Retinal pigment epithelial cell (primary cell): ENCODE results near the gene MRPL50.

Source experiments
- DNase-seq: peaks from one replicate; pipeline ENCODE4 v3.0.0-alpha.2; 2010; ENCODE audit warnings: low read depth
- H3K4me3 ChIP-seq: 2 replicates; pipeline ENCODE4 v1.5.1; 2011; ENCODE audit warnings: mild to moderate bottlenecking, low read length, control low read depth, moderate library complexity
- TF ChIP-seq, protein P1 (sequence below): conservative IDR thresholded peaks from 2 replicates; pipeline ENCODE4 v1.5.1; 2011; ENCODE audit warnings: low read depth, low read length, control low read depth, inconsistent platforms

Gene MRPL50

DNA sequence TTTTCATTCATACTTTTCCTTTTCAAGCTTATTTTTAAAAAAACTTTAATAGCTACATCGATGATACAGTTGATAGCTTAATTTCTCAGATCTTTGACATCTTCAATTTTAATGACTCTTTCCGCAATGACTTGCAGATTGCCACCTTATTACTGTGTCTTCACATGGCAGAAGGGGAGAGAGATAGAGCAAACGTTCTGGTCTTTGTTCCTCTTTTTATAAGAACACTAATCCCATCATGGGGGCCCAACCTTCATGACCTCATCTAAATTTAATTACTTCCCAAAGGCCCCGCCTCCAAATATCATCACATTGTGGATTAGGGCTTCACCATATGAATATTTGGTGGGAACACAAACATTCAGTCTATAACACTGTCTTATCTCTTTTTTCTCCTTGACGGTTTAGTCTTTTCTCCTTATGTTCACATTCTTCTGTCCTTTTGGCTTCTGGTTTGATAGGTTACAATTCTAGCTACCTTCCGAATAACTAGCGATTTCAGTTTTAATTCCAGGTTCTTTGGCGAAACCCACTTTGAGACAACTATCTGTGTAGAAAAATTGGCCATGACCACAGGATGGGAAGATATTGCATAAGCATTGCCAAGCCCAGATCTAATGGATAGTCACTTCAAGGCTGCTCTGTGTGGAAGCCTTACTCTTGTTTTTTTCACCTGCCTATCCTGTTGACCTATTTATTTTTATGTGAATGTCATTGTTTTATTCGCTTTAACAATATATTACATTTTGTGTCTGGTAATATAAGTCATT is 5.3 kb upstream of the MRPL50 start:
- DNase-seq, result no peak
- no peak overlapping the region for H3K4me3 ChIP-seq
- TF ChIP-seq, protein P1, sequence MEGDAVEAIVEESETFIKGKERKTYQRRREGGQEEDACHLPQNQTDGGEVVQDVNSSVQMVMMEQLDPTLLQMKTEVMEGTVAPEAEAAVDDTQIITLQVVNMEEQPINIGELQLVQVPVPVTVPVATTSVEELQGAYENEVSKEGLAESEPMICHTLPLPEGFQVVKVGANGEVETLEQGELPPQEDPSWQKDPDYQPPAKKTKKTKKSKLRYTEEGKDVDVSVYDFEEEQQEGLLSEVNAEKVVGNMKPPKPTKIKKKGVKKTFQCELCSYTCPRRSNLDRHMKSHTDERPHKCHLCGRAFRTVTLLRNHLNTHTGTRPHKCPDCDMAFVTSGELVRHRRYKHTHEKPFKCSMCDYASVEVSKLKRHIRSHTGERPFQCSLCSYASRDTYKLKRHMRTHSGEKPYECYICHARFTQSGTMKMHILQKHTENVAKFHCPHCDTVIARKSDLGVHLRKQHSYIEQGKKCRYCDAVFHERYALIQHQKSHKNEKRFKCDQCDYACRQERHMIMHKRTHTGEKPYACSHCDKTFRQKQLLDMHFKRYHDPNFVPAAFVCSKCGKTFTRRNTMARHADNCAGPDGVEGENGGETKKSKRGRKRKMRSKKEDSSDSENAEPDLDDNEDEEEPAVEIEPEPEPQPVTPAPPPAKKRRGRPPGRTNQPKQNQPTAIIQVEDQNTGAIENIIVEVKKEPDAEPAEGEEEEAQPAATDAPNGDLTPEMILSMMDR, result no peak

DNA sequence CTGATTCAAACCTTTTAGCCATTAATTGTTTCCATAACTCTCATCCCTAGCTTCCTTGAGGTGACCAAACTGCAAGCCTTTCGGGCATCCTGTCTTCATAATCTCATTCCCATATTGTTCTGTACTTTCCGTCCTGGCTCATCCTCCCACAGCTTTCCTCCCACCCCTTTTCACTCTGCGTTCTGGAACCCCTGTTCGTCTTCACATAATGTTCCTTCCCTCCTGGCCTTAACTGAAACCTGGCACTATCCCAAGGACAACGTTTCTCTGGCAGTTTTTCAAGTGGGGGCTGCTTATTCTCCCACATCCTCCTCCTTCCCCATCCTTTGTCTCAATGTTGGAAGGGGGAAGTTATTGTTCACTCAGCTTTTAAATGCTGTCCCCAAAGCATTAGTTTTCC is 1.7 kb upstream of the MRPL50 start:
- H3K4me3 ChIP-seq, result peak overlapping the region; percentile 72
- TF ChIP-seq, protein P1, result no peak
- no peak for DNase-seq

DNA sequence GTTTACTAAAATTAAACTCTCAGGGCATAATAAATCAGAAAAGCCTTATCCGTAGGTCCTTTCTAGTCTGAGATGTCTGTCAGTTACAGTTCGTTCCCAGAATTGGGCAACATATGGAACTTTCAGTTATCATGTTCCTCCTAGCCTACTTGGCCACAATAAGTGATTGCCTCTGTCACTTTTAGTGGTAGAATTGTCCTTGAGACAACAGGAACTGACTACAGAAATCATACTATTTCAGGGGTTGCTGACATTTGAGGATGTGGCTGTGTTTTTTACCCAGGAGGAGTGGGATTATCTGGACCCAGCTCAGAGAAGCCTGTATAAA is 1.2 kb upstream of the MRPL50 start:
- TF ChIP-seq, protein P1, result no peak
- DNase-seq, result no peak
- H3K4me3 ChIP-seq, result peak overlapping the region; percentile 72

DNA sequence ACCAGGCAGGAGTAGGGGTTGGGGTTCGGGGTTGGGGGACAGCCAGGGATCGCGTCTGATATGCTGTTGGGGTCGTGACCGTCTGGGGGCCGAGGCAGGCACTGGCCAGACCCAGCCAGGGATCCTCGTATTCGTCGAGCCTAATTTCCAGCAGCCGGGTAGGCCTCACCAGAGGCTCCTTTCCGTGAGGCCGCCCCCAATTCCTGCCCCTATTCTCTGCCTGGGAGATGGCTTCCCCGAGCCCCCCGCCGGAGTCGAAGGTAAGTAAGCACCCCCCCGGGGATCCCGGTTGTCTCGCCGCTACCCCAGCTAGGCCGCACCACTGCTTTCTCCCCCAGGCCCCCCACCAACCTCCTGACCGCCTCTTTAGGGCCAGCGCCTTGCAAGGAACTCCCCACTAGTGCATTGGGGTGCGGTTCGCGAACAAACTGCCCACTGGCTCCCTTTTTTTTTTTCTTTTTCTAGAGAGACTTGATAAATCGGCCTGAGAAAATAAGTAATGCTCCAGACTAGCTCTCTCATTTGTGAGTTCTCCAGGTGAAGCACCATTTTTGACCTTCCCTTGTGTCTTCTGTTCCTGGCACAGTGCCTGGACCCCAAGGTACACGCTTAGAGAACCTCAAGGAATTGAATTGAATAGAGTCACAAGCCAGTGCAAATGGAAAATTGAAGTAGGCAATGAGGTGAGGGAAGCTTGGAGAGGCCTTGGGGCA is 668 bp upstream of the MRPL50 start:
- peak overlapping the region; percentile 72 for H3K4me3 ChIP-seq
- TF ChIP-seq, protein P1, result no peak
- DNase-seq, result no peak

DNA sequence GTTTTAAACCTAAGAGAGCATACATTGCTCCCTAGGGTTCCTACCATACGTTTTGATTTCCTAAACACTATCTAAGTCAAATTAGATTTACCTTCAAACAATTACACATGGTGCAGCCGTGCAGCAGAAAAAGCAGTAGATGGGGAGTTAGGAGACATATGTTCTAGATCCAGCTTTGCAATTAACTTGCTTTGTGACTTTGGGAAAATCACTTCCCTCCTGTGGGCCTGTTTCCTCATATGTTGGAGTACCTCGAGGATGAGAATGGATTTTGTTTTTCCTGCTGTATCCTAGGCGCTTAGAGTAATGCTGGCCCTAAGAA is 711 bp downstream of the MRPL50 start:
- DNase-seq, result no peak
- TF ChIP-seq, protein P1, result no peak
- H3K4me3 ChIP-seq, result peak overlapping the region; percentile 96

DNA sequence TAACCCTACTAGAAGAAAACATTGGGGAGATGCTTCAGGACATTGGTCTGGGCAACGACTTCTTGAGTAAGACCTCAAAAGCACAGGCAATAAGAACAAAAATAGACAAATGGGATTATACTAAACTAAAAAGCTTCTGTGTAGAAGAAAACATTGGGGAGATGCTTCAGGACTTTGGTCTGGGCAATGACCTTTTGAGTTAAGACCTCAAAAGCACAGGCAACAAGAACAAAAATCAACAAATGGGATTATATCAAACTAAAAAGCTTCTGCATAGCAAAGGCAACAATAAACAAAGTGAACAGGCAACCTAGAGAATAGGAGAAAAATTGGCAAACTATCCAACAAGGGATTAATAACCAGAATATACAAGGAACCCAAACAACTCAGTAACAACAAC is 3.7 kb downstream of the MRPL50 start:
- DNase-seq, result no peak
- no peak overlapping the region for H3K4me3 ChIP-seq
- TF ChIP-seq, protein P1, result no peak

DNA sequence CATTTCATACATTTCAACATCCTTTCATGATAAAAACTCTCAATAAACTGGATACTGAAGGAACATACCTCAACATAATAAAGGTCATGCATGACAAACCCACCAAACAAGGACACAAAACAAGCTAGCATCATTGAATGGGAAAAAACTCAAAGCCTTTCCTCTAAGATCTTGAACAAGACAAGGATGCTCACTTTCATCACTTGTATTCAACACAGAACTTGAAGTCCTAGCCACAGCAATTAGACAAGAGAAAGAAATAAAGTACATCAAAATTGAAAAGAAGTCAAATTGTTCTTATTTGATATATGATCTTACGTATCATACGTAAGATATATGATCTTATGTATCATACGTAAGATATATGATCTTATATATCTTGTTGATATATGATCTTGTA is 5.3 kb downstream of the MRPL50 start:
- no peak for DNase-seq
- TF ChIP-seq, protein P1, result no peak
- H3K4me3 ChIP-seq, result no peak overlapping the region
